ENCODE measurements around the gene FOXO3. TPM values are rescaled to one million over a fixed set of nuclear protein-coding genes. Genes with fewer than 3 reads are reported as not detected.

Gene FOXO3
- total RNA-seq, 1 donor from 2014 or later = 60.1 TPM

- Histone ChIP-seq H3K27me3 (ENCODE audit: low read depth) (no peaks in the 10 kb centered on the region), H3K4me3 (peak overlapping the region; percentile 0), H3K36me3 (no peaks in the 10 kb centered on the region), H3K4me1 (peaks cover 96% of the 10 kb centered on the region), H3K27ac (peak overlapping the region; percentile 92), H3K9me3 (no peaks in the 10 kb centered on the region)
- DNase-seq (no peak), ATAC-seq (peak in 1 of 2 donors; percentile 35)
- intact Hi-C loops (cut with DNase I) = no loop called here
- TF ChIP-seq CTCF (IDR thresholded peaks at IDR 0.05) = no peak
These were observed 27.9 kb downstream of the FOXO3 start for GRCh38 chr6:108588586-108588985.

GRCh38 chr6:108589244-108589791 lies 28.6 kb downstream of the FOXO3 start:
- Histone ChIP-seq H3K9me3 (no peaks in the 10 kb centered on the region), H3K4me1 (peaks cover 96% of the 10 kb centered on the region), H3K27me3 (ENCODE audit: low read depth) (no peaks in the 10 kb centered on the region), H3K4me3 (peak overlapping the region; percentile 0), H3K27ac (peak overlapping the region; percentile 92), H3K36me3 (no peaks in the 10 kb centered on the region)
- intact Hi-C loops (cut with DNase I) = no loop called here
- no peak for TF ChIP-seq CTCF (IDR thresholded peaks at IDR 0.05)
- DNase-seq (peak; percentile 88), ATAC-seq (peak; percentile 93 to 97)

- intact Hi-C loops (cut with DNase I) = no loop called here
- H3K4me3 ChIP-seq = no peak overlapping the region
- DNase-seq = no peak
These were observed 30.5 kb downstream of the FOXO3 start for GRCh38 chr6:108591040-108591816.

GRCh38 chr6:108592371-108593337 lies 31.9 kb downstream of the FOXO3 start:
- TF ChIP-seq CTCF (IDR thresholded peaks at IDR 0.05) = no peak
- no peaks in the 10 kb centered on the region for H3K9me3 ChIP-seq
- peaks cover 100% of the 10 kb centered on the region for H3K4me1 ChIP-seq
- H3K27me3 ChIP-seq (ENCODE audit: low read depth) = no peaks in the 10 kb centered on the region
- H3K36me3 ChIP-seq = no peaks in the 10 kb centered on the region
- H3K27ac ChIP-seq = peak overlapping the region; percentile 92
- peak; percentile 16 to 20 for ATAC-seq
- DNase-seq = no peak
- no peak overlapping the region for H3K4me3 ChIP-seq
- intact Hi-C loops (cut with DNase I) = no loop called here

More at GRCh38 chr6:108591040-108591816, 30.5 kb downstream of the FOXO3 start:
- peaks cover 100% of the 10 kb centered on the region for H3K4me1 ChIP-seq
- no peak for ATAC-seq
- H3K9me3 ChIP-seq = no peaks in the 10 kb centered on the region
- no peaks in the 10 kb centered on the region for H3K27me3 ChIP-seq (ENCODE audit: low read depth)
- H3K27ac ChIP-seq = peak overlapping the region; percentile 92
- no peak for TF ChIP-seq CTCF (IDR thresholded peaks at IDR 0.05)
- no peaks in the 10 kb centered on the region for H3K36me3 ChIP-seq

- H3K9me3 ChIP-seq = no peaks in the 10 kb centered on the region
- no peaks in the 10 kb centered on the region for H3K36me3 ChIP-seq
- DNase-seq (no peak), ATAC-seq (no peak)
- intact Hi-C loops (cut with DNase I) = no loop called here
- H3K27me3 ChIP-seq (ENCODE audit: low read depth) = no peaks in the 10 kb centered on the region
- no peak overlapping the region for H3K4me3 ChIP-seq
- H3K27ac ChIP-seq = peak overlapping the region; percentile 92
- peaks cover 100% of the 10 kb centered on the region for H3K4me1 ChIP-seq
- TF ChIP-seq CTCF (IDR thresholded peaks at IDR 0.05) = no peak
These were observed 33.4 kb downstream of the FOXO3 start for GRCh38 chr6:108594151-108594550.

Measured in lower lobe of right lung (tissue), 2 donors.